GM19239 (cell line): Measurements from ENCODE around the gene KCNE2.
"Not testable (repeated sequence)": the region's sequence is repeated elsewhere in the genome, so short reads cannot be mapped to it uniquely, and the experiment has no call there.

Experiments used
- DNase-seq: peaks from one replicate; pipeline ENCODE4 v3.0.0; 2011; ENCODE audit warnings: low spot score; ENCODE audit not compliant: insufficient read length
- FAIRE-seq: peaks from 2 replicates; lab custom pipeline; 2011; peaks lifted over from hg19 to GRCh38; lab: Jason Lieb, UNC

Gene KCNE2

DNA sequence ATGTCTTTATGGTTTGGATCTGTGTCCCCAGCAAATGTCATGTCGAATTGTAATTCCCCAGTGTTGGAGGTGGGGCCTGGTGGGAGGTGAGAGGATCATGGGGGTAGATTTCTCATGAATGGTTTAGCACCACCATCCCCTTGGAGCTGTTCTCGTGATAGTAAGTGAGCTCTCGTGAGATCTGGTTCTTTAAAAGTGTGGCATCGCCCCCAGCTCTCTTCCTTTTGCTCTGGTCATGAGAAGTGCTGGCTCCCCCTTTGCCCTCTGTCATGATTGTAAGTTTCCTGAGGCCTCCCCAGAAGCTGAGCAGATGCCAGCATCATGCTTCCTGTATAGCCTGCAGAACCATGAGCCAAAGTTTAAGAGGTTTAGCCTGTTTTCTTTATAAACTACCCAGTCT is 11.2 kb upstream of the KCNE2 start:
- no peak for DNase-seq
- FAIRE-seq = no peak

GRCh38 chr21:34353182-34353581 is 10.6 kb upstream of the KCNE2 start:
- no peak for DNase-seq
- no peak for FAIRE-seq

- DNase-seq = no peak
- no peak for FAIRE-seq
Measured at GRCh38 chr21:34354836-34355235, 9.0 kb upstream of the KCNE2 start.

DNA sequence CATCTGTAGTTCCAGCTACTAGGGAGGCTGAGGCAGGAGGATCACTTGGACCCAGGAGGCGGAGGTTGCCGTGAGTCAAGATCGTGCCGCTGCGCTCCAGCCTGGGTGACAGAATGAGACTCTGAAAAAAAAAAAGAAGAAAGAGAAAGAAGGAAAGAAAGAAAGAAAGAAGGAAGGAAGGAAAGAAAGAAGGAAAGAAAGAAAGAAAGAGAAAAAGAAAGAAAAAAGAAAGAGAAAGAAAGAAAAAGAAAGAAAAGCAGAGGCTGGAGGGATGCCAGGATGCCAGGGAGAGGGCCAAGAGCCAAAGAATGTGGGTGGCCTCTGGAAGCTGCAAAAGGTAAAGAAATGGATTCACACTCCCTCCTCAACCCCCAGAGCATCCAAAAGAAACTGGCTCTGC is 8.2 kb upstream of the KCNE2 start:
- no peak for DNase-seq
- FAIRE-seq = no peak

- DNase-seq = no peak
- no peak for FAIRE-seq
Measured at GRCh38 chr21:34357889-34358288, 5.9 kb upstream of the KCNE2 start.

DNA sequence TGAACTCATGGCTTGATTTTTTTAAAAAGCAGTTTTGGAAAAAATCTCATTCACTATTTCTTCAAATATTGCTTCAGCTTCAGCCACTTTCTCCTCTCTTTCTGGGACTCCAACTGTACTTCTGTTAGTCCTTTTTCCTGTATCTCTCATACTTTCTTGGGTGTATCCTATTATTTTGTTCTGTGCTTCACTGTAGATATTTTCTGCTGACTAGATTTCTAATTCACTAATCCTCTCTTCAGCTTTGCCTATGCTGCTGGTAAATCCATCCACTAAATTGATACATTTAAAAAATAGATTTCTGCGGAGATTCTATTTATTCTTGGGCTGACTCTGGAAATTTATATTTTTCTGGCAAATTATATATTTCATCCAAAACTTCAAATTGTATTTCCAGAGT is 4.9 kb upstream of the KCNE2 start:
- FAIRE-seq = no peak

DNA sequence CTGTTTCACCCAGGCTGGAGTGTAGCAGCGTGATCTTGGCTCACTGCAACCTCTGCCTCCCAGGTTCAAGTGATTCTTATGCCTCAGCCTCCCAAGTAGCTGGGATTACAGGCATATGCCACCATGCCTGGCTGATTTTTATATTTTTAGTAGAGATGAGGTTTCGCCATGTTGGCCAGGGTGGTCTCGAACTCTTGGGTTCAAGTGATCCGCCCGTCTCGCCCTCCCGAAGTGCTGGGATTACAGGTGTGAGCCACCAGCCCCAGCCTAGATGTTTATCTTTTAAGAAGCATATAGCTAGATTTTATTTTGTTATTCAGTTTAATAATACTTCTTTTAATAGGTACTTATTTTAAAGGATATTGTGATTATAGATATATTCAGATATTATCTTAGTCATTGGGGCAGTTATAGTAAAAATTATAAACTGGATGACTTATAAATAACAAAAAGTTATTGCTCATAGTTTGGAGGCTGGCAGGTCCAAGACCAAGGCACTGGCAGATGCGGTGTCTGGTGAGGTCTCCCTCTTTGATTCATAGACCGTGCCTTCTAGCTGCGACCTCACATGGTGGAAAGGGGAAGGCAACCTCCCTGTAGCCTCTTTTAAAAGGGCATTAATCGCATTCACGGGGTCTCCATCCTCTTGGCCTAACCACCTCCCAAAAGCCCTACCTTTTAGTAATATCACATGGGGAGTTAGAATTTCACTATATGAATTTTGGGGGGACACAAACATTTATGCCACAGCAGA is 3.1 kb upstream of the KCNE2 start:
- DNase-seq (no peak), FAIRE-seq (no peak)

More for the DNA sequence above, 4.9 kb upstream of the KCNE2 start:
- DNase-seq = no peak

DNA sequence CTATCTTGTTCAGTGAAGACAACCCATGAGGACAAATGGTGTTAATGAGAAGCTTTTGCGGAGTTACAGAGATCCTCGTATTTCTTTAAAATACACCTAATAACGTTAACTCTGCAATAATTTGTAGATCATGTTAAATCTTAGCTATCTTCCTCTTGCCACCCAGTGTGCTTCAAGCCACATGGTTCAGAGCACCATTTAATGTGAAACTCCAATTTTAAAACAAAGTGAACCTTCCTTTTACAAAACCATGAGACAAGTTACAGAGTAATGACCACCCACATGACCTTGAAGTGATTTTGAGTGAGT is 1.7 kb upstream of the KCNE2 start:
- no peak for FAIRE-seq
- DNase-seq = no peak

DNA sequence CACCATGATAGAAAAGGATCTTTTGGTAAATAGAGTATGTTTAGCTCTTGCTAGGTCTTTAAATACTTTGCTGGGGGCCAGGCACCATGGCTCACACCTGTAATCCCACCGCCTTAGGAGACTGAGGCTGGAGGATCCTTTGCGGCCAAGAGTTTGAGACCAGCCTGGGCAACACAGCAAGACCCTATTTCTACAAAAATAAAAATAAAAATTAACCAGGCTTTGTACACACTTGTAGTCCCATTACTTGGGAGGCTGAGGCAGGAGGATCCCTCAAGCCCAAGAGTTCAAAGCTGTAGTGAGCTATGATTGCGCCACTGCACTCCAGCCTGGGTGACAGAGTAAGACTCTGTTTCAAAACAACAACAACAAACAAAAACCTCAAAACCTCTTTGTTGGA is 1.1 kb upstream of the KCNE2 start:
- DNase-seq (no peak), FAIRE-seq (no peak)

DNA sequence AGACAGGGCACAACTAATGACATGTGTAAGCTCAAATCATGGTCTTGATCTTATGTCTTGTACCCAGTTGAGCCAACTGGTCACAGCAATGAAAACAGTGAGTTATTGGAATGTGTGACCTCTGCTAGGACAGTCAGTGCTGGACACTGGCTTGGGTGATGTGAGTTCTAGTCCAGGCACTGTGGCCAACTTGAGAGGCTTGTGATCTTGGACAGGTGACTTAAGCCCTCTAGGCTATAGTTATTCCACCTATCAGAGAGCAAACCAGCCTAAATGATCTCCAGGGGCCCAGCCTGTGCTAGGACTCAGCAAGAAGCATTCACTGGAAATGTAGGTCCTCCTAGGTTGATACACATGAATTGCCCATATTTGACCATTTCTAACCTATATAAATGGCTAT is 1.1 kb downstream of the KCNE2 start:
- FAIRE-seq (no peak), DNase-seq (no peak)

- no peak for FAIRE-seq
- no peak for DNase-seq
Measured at GRCh38 chr21:34365809-34366208, 2.0 kb downstream of the KCNE2 start.

DNA sequence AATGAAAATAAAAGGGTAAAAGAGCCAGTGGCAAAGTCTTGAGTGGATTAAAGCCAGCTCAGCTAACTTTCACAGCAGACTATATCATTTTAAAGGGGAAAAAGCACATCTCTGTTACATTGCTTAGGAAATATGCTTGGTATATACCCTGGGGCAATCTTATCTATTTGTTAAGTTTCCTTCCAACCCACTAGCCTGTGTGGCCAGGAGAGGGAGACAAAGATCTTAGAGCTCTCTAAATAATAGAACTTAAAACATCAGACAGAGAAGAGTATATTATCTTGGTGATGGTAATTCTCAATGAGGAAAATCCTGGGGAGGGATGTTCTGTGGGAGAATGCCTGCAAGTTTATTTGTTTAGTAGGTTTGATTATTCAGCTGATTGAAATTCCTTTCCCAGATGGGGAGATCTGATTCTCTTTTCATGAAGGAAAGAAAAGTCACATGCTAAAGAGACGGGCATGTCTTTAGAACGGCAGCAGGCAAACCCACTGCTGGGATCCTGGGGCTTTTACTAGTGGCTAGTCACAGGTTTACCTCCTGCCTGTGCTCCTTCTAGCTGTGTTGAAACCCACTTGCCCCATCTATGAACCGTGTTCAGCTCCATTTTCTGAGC is 3.6 kb downstream of the KCNE2 start:
- DNase-seq (no peak), FAIRE-seq (peak; percentile 33)

- no peak for DNase-seq
- FAIRE-seq = no peak
Measured at GRCh38 chr21:34369741-34370140, 5.9 kb downstream of the KCNE2 start.

DNA sequence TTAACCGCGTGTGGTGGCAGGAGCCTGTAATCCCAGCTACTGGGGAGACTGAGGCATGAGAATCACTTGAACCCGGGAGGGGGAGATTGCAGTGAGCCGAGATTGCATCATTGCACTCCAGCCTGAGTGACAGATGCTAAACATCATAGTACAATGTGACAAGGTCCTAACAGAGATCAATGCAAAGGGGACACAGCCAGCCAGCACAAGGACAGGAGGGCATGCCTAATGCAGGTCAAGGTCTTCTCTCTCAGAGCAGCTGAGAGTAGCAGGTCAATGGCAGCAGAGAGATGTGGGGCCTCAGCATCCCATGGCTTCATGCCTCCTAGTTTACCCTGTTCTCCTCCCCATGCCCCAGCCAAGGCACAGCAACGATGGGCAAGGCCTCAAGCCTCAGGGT is 8.5 kb downstream of the KCNE2 start:
- DNase-seq (no peak), FAIRE-seq (no peak)

DNA sequence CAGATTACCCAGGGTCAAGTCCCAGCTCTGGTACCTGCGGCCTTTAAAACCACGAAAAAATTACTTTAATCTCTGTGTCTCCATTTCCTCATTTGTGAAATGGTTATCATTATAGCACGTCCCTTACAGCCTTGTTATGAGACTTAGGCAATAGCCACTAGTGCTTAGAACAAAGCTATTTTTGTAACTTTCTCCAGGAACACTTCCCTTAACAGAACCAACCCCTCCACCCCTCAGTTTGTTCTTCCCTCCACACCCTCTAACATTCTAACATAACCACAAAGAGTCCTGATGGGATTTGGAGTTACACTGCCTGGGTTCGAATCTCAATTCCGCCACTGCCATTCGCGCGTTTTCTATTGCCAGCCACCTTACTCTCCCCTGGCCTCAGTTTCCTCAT is 10.7 kb downstream of the KCNE2 start:
- not testable (repeated sequence) for FAIRE-seq, DNase-seq

GRCh38 chr21:34374940-34375618 is 11.3 kb downstream of the KCNE2 start, which contains the start of gene SMIM11:
Gene SMIM11, plus strand, starts transcription at chr21:34375507. Its CDS starts 3,998 bp downstream, at chr21:34379505.
- peak; percentile 91 for FAIRE-seq
- DNase-seq = not testable (repeated sequence)

DNA sequence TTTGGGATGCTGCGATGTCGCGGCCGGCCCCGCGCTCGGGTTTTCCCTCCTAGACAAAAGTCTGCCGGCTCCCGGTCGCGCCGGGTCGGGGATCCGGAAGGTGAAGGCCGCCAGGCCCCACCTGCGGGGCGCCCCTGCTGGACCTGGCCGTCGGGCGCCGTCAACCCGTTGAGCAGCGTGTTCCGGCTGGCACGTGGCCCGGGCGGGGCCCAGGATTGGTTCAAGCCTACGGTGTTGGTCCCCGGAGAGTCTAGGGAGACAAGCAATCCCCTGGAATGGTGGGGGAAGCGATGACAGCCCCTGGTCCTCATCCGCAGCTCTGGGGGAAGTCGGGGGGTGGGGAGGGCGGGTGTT is 11.8 kb downstream of the KCNE2 start:
- DNase-seq, FAIRE-seq: not testable (repeated sequence)

DNA sequence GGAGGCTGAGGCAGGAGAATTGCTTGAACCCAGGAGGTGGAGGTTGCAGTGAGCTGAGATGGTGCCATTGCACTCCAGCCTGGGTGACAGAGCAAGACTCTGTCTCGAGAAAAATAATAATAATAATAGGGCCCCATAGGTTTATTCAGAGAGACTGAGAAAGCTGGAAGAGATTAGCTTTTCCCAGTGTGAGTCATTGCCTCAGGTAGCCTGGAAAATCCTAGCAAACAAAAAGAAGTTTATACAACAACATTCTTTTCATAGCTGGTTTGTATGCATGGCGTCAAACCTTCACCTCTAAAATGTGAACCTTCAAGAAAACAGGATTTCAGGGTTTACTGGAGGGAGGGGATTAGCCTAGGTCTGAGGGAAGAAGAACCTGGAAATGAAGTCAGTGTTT is 19.3 kb downstream of the KCNE2 start:
- DNase-seq, FAIRE-seq: not testable (repeated sequence)

GRCh38 chr21:34383724-34384415 is 20.1 kb downstream of the KCNE2 start:
- peak; percentile 94 for FAIRE-seq
- DNase-seq = not testable (repeated sequence)

- not testable (repeated sequence) for DNase-seq, FAIRE-seq
Measured at GRCh38 chr21:34400522-34400921, 36.7 kb downstream of the KCNE2 start.

DNA sequence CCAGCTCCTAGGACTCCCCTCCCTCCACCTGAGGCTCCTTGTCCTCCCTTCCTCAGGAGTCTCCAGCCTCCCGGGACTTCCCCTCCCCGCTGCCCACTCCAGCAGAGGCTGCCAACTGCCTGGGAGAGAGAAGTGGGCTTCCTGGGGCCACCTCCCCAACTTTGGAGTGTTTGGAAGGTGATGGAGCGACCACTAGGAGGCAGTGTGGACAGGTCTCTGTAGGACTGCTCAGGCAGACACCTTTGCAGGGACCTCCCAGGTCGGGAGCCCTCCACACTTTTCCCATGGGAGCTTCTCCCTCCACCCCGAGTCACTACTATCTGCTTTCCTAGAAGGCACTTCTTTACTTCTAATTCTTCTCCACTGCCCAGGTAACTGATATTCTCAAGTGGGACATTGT is 40.9 kb downstream of the KCNE2 start:
- FAIRE-seq = not testable (repeated sequence)

More for the DNA sequence above, 40.9 kb downstream of the KCNE2 start:
- not testable (repeated sequence) for DNase-seq
